HG02763 (cell line): ENCODE data around the gene LRRC15.

Experiments used
- ATAC-seq: cut with Tn5 transposase; IDR thresholded peaks from one replicate; pipeline ENCODE4 v1.9.1; 2021; ENCODE audit warnings: mild to moderate bottlenecking, moderate library complexity; ENCODE audit not compliant: unreplicated experiment

LRRC15 gene

GRCh38 chr3:194305356-194306108 is 64.0 kb downstream of the LRRC15 start:
- ATAC-seq, result no peak
